GM12892 (cell line): ENCODE results near the gene CBFA2T3.

Source experiments
- POLR2A ChIP-seq: IDR thresholded peaks from 2 replicates; pipeline ENCODE4 v1.6.1; 2011; ENCODE audit warnings: low read depth, low read length, control low read depth
- POLR2AphosphoS5 ChIP-seq: IDR thresholded peaks from 2 replicates; pipeline ENCODE4 v1.6.1; 2011; ENCODE audit warnings: low read depth, low read length, control low read depth
- TAF1 ChIP-seq: IDR thresholded peaks from 2 replicates; pipeline ENCODE4 v1.6.1; 2011; ENCODE audit warnings: low read depth, mild to moderate bottlenecking, control low read depth, low read length, borderline replicate concordance

- TF ChIP-seq POLR2AphosphoS5 (no peak), TAF1 (no peak), POLR2A (no peak)
Observed at GRCh38 chr16:88931373-88931900, 45.6 kb downstream of the CBFA2T3 start.
